ENCODE measurements around the gene TOP2A.

GRCh38 chr17:40354221-40355122, 63.2 kb downstream of the TOP2A start:
- TF ChIP-seq TAF1 (IDR thresholded peaks at IDR 0.05; ENCODE audit: low read depth, low read length) (no peak), POLR2A (IDR thresholded peaks at IDR 0.05; ENCODE audit: low read depth, low read length) (no peak), SPI1 (IDR thresholded peaks at IDR 0.05; ENCODE audit: low read depth, low read length) (no peak), POLR2AphosphoS5 (IDR thresholded peaks at IDR 0.05; ENCODE audit: low read depth, low read length) (no peak), POU2F2 (IDR thresholded peaks at IDR 0.05; ENCODE audit: low read depth, low read length) (no peak), PAX5 (IDR thresholded peaks at IDR 0.05; ENCODE audit: insufficient read depth, low read length, severe bottlenecking) (no peak)
